ENCODE measurements around the gene PTBP1. TPM values are rescaled to one million over a fixed set of nuclear protein-coding genes. Genes with fewer than 3 reads are reported as not detected.

Gene PTBP1
- total and polyA plus RNA-seq, 9 of the 15 experiments (the other 6 are each of a cell fraction or from before 2014, with no cell fraction given): 14.0 to 759 (median 234) TPM

GRCh38 chr19:823565-824121 is 26.4 kb downstream of the PTBP1 start (continued):
- TF ChIP-seq RBM25 (IDR thresholded peaks at IDR 0.05; ENCODE audit: low read depth, low read length, severe bottlenecking) (no peak), RERE (CRISPR knock-in tag; IDR thresholded peaks at IDR 0.05; ENCODE audit: borderline replicate concordance) (no peak), SMAD1 (IDR thresholded peaks at IDR 0.05; ENCODE audit: low read depth, low read length, partially characterized antibody) (no peak), SETDB1 (IDR thresholded peaks at IDR 0.05; ENCODE audit: low read length) (no peak), ZNF184 (CRISPR knock-in tag; IDR thresholded peaks at IDR 0.05) (no peak), POLR2H (tag; IDR thresholded peaks at IDR 0.05; ENCODE audit: low read depth) (peak; percentile 87), GATAD2B (IDR thresholded peaks at IDR 0.05; ENCODE audit: borderline replicate concordance) (no peak), FIP1L1 (IDR thresholded peaks at IDR 0.05; ENCODE audit: low read depth, low read length, poor library complexity, severe bottlenecking) (no peak), ZBTB8A (IDR thresholded peaks at IDR 0.05; ENCODE audit: partially characterized antibody) (no peak), TEAD2 (tag; IDR thresholded peaks at IDR 0.05) (no peak), MGA (IDR thresholded peaks at IDR 0.05) (peak; percentile 38; the same call in 1 of the 2 replicates)

Data from K562 (cell line).